GM12872 (cell line): ENCODE results near the gene CCL28.

ENCODE experiments used
- TF ChIP-seq, protein P1 (sequence below): IDR thresholded peaks from 3 replicates; pipeline ENCODE4 v1.5.1; 2011; ENCODE audit warnings: low read depth, mild to moderate bottlenecking, low read length, moderate library complexity; ENCODE audit not compliant: insufficient read depth

Gene CCL28

DNA sequence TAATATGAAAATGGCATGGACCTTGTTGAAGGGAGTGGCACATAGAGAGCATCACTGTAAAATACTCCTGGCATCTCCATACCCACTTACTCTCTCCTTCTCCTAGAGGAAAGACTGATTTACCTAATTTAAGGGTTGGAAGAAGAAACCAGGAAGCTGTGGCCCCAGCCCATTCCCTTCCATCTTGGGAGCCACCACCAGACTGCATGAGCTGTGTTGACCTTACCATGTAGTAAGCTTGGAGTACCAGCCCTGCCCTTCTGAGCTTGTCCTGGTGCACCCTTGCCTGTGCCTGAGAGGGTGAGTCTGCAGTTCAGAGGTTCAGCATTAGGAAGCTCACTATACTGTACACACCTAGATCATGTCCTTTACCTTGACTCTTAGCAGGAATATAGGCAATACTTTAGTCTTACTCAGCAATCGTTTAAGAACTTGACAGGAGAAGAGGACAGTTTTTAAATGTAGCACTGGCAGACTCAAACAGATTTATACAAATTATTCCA, 63.3 kb downstream of the CCL28 start:
- TF ChIP-seq, protein P1, sequence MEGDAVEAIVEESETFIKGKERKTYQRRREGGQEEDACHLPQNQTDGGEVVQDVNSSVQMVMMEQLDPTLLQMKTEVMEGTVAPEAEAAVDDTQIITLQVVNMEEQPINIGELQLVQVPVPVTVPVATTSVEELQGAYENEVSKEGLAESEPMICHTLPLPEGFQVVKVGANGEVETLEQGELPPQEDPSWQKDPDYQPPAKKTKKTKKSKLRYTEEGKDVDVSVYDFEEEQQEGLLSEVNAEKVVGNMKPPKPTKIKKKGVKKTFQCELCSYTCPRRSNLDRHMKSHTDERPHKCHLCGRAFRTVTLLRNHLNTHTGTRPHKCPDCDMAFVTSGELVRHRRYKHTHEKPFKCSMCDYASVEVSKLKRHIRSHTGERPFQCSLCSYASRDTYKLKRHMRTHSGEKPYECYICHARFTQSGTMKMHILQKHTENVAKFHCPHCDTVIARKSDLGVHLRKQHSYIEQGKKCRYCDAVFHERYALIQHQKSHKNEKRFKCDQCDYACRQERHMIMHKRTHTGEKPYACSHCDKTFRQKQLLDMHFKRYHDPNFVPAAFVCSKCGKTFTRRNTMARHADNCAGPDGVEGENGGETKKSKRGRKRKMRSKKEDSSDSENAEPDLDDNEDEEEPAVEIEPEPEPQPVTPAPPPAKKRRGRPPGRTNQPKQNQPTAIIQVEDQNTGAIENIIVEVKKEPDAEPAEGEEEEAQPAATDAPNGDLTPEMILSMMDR: no peak

DNA sequence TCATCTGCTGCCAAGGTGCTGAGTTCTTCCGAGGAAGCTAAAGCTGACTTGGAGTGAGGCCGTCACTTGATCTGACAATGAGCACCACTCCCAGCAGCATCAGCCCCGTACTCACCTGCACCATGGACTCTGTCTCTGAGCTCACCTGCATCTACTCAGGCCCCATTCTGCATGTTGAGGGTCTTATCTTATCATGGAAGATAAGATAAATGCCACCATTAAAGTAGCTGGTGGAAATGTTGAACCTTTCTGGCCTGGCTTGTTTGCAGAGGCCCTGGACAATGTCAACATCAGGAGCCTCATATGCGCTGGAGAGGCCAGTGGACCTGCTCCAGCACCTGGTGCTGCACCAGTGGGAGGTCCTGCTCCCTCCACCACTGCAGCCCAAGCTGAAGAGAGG, 64.0 kb downstream of the CCL28 start:
- TF ChIP-seq, protein P1: no peak

DNA sequence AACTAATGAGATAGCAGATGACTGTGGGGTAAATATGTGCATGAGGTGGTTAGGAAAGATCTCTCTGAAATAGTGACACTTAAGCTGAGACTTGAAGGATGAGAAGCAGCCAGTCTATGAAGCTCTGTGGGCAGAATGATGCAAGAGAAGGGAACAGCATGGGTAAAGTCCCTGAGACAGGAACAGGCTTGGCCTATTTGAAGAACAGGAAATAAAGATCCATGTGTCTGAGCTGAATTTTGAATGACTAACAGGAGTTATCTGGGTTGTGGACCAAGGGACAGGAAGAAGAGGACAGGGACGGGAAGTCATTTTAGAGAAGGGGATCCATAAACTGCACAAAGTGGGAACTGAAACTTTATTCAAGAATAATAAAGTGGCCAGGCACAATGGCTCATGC, 73.3 kb downstream of the CCL28 start:
- TF ChIP-seq, protein P1: no peak

DNA sequence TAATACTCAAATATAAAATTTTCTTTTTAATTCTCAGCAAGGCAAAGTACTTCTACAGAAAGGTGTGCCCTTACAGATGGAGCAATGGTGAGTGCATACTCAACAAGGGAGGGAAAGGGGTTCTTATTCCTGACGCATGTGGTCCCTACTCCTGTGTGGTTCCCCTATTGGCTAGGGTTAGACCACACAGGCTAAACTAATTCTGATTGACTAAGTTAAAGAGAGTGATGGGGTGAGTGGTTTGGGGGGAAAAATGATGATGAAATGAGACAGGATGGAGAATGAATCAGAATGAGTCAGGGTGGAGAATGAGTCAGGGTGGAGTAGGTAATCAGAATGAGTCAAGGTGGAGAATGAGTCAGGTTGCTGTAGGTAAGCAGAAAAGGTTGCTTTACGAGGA, 76.0 kb downstream of the CCL28 start:
- TF ChIP-seq, protein P1: no peak

DNA sequence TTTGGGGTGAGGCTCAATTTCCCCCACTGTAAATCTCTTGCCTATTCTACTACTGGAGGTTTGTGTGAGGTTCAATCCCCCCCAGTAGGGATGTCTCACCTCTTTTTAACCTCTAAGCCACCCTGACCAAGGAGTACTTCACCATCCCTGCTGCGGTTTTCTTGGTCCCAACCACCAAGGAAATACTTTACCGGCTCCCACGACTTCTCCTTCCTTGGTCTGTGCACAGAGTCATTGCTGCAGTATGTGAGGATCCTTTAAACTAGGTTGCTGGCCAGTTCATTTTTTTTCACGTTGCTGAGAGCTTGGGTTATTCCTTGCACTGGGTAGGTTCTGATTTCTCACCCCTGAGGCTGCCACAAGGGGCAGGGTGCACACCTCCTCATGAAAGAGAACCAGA, 76.5 kb downstream of the CCL28 start:
- TF ChIP-seq, protein P1: no peak

DNA sequence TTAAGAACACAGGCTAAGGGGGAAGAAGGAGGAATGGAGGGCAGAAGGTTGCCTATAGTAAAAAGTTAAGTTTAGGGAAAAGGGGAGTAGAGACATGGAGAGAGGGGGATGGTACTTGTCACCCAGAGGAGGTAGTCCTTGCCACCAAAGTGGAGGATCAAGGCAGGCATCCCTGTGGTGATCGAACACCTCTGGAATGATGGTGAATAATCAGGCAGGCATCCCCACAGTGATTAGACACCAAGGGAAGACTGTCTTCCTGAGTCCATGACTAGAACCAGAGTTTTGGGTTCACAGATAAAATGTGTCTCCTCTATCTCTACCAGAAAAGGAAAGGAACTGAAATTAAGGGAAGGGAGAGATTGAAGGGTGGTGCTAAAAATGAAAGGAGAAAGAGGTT, 79.8 kb downstream of the CCL28 start:
- TF ChIP-seq, protein P1: no peak
